NK-92 (cell line): Measurements from ENCODE around the gene NPVF.

Experiments
- DNase-seq: peaks from one replicate; lab custom pipeline; 2025; ENCODE audit not compliant: unreplicated experiment; lab: John Stamatoyannopoulos, UW

NPVF gene

GRCh38 chr7:25228386-25228785 lies at the start of gene NPVF:
Gene NPVF, minus strand, starts transcription at chr7:25228486. Its CDS starts 47 bp downstream, at chr7:25228439.
- no peak for DNase-seq

GRCh38 chr7:25272265-25272664 lies 44.0 kb upstream of the NPVF start:
- DNase-seq, result no peak

GRCh38 chr7:25263337-25263736 lies 35.1 kb upstream of the NPVF start:
- DNase-seq, result no peak

- no peak for DNase-seq
Measured at GRCh38 chr7:25262586-25262985, 34.3 kb upstream of the NPVF start.

GRCh38 chr7:25261545-25262140 lies 33.4 kb upstream of the NPVF start:
- DNase-seq, result no peak

GRCh38 chr7:25260862-25261494 lies 32.7 kb upstream of the NPVF start:
- DNase-seq, result no peak

GRCh38 chr7:25259487-25260243 lies 31.4 kb upstream of the NPVF start:
- DNase-seq, result no peak

GRCh38 chr7:25256333-25256819 lies 28.1 kb upstream of the NPVF start:
- DNase-seq, result no peak

- no peak for DNase-seq
Measured at GRCh38 chr7:25255611-25256332, 27.5 kb upstream of the NPVF start.

GRCh38 chr7:25254604-25255003 lies 26.3 kb upstream of the NPVF start:
- no peak for DNase-seq

- no peak for DNase-seq
Measured at GRCh38 chr7:25253714-25254113, 25.4 kb upstream of the NPVF start.

- no peak for DNase-seq
Measured at GRCh38 chr7:25250386-25250785, 22.1 kb upstream of the NPVF start.

GRCh38 chr7:25249772-25250171 lies 21.5 kb upstream of the NPVF start:
- DNase-seq, result no peak

GRCh38 chr7:25246306-25246705 lies 18.0 kb upstream of the NPVF start:
- no peak for DNase-seq

- DNase-seq, result no peak
Measured at GRCh38 chr7:25244254-25245033, 16.2 kb upstream of the NPVF start.

GRCh38 chr7:25242678-25243077 lies 14.4 kb upstream of the NPVF start:
- DNase-seq, result no peak

- DNase-seq, result no peak
Measured at GRCh38 chr7:25240896-25241295, 12.6 kb upstream of the NPVF start.

GRCh38 chr7:25240340-25240739 lies 12.1 kb upstream of the NPVF start:
- no peak for DNase-seq

- DNase-seq, result no peak
Measured at GRCh38 chr7:25239888-25240287, 11.6 kb upstream of the NPVF start.

- DNase-seq, result no peak
Measured at GRCh38 chr7:25238066-25238725, 9.9 kb upstream of the NPVF start.
